ENCODE results near the gene NUP153.
A peak's percentile ranks its signal among the peaks of the same experiment; 100 is the strongest.

NUP153 gene

GRCh38 chr6:17728551-17729222 is 22.0 kb upstream of the NUP153 start:
- TF ChIP-seq FOXP2 (optimal IDR thresholded peaks at IDR 0.05; ENCODE audit: borderline replicate concordance, extremely low read depth, extremely low read length, insufficient read depth): no peak

DNA sequence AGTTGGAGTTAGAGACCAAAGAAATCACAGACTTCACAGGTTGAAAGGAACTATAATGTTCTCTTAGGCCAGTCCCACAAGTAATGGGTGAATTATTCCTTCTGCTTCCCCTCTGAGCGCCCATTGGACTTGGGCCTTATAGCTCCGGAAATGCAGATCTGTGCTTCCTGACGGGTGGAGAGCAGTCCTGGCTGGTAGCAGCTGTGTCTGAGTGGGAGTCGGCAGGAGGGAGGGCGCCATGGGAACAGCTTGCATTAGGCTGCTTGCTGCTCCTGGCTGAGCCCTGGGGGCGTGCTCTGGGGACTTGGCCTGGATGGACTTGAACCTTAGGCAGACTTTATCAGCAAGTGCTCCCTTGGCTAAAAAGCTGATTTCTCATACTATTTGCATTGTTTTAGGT is 18.4 kb upstream of the NUP153 start:
- TF ChIP-seq REST (IDR thresholded peaks at IDR 0.05; ENCODE audit: insufficient read depth in 1 of 2, low read depth in 2 of 2, low read length in 2 of 2) (no peak), FOXP2 (optimal IDR thresholded peaks at IDR 0.05; ENCODE audit: borderline replicate concordance, extremely low read depth, extremely low read length, insufficient read depth) (peak; percentile 48), SIN3A (IDR thresholded peaks at IDR 0.05; ENCODE audit: borderline replicate concordance, insufficient read depth, low read length) (no peak), TAF1 (IDR thresholded peaks at IDR 0.05; ENCODE audit: borderline replicate concordance, insufficient read depth, low read length) (peak; percentile 62; the same call in 1 of the 2 replicates)

GRCh38 chr6:17724341-17724740 is 17.6 kb upstream of the NUP153 start:
- TF ChIP-seq SIN3A (IDR thresholded peaks at IDR 0.05; ENCODE audit: borderline replicate concordance, insufficient read depth, low read length): no peak
- no peak for TF ChIP-seq TAF1 (IDR thresholded peaks at IDR 0.05; ENCODE audit: borderline replicate concordance, insufficient read depth, low read length)
- no peak for TF ChIP-seq REST (IDR thresholded peaks at IDR 0.05; ENCODE audit: insufficient read depth in 1 of 2, low read depth in 2 of 2, low read length in 2 of 2)
- no peak for TF ChIP-seq POLR2AphosphoS5 (IDR thresholded peaks at IDR 0.05; ENCODE audit: low read depth, low read length)
- no peak for TF ChIP-seq FOXP2 (optimal IDR thresholded peaks at IDR 0.05; ENCODE audit: borderline replicate concordance, extremely low read depth, extremely low read length, insufficient read depth)

DNA sequence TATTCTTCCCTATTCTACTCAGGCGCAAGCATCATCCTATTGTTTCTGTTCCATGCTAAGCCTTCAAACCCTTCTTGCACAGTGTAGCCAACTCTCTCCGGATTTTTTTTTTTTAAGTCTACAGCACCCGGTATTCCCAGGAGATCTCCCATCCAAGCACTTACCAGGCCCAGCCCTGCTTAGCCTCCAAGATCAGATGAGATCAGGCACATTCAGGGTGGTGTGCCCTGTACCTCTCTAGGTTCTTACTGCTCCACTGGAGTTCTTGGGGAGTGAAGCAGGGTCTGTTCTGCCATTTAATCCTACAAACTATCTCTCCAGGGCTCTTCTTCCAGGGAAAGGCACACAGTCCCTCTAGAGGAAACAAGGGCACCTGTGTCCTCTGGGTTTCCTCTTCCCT is 14.9 kb upstream of the NUP153 start:
- TF ChIP-seq POLR2AphosphoS5 (IDR thresholded peaks at IDR 0.05; ENCODE audit: low read depth, low read length) (no peak), TAF1 (IDR thresholded peaks at IDR 0.05; ENCODE audit: borderline replicate concordance, insufficient read depth, low read length) (no peak), REST (IDR thresholded peaks at IDR 0.05; ENCODE audit: insufficient read depth in 1 of 2, low read depth in 2 of 2, low read length in 2 of 2) (no peak), SIN3A (IDR thresholded peaks at IDR 0.05; ENCODE audit: borderline replicate concordance, insufficient read depth, low read length) (no peak), FOXP2 (optimal IDR thresholded peaks at IDR 0.05; ENCODE audit: borderline replicate concordance, extremely low read depth, extremely low read length, insufficient read depth) (no peak)

DNA sequence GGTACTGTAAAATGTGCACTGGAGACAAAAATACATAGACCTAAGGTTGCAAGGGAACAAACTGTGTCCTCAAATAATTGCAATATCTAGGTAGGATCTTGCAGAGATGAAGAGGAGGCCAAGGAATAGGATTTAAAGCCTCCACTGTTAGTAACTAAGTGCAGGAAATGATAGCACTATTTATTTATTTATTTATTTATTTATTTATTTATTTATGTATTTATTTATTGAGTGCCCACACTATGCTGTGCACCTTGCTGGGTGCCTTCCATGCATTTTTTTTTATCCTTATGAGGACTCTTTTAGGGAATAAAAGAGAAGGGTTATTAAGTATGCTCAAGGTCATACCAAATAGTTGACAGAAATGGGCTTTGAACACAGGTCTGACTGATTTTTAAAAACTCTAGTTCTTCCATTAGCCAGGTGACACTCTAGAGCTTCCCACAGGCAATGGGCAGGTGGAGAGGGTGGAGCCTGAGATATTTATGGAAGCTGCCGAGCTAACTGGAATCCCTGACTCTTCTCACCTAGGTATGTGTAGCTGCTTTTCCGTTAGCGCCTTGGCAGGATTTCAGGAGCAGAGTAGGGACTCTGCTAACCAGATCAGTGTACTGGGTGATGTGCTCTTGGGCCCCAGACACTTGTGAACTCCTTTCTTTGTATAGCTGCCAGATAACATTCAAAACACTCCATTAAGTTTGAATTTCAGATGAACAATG is 12.8 kb upstream of the NUP153 start:
- TF ChIP-seq SIN3A (IDR thresholded peaks at IDR 0.05; ENCODE audit: borderline replicate concordance, insufficient read depth, low read length): no peak
- no peak for TF ChIP-seq FOXP2 (optimal IDR thresholded peaks at IDR 0.05; ENCODE audit: borderline replicate concordance, extremely low read depth, extremely low read length, insufficient read depth)
- no peak for TF ChIP-seq REST (IDR thresholded peaks at IDR 0.05; ENCODE audit: insufficient read depth in 1 of 2, low read depth in 2 of 2, low read length in 2 of 2)
- TF ChIP-seq POLR2AphosphoS5 (IDR thresholded peaks at IDR 0.05; ENCODE audit: low read depth, low read length): no peak
- no peak for TF ChIP-seq TAF1 (IDR thresholded peaks at IDR 0.05; ENCODE audit: borderline replicate concordance, insufficient read depth, low read length)

Measured in PFSK-1 (cell line).